ENCODE data around the gene HIVEP3. TPM values are rescaled to one million over a fixed set of nuclear protein-coding genes. Genes with fewer than 3 reads are reported as not detected.

Gene HIVEP3
- total RNA-seq, 5 donors from 2014 or later (not counting 1 experiment from before 2014, with no cell fraction given), result 7.0 to 15.3 (median 8.8) TPM

GRCh38 chr1:41640756-41641474 lies 277.8 kb downstream of the HIVEP3 start:
- peaks cover 34 to 37% (median 35%) of the 10 kb centered on the region in 3 donors for H3K4me1 Mint-ChIP-seq
- 100% methylated on average over 1 of the region's 8 CpGs for WGBS (ENCODE audit: insufficient coverage)
- Histone ChIP-seq H3K4me1 (ENCODE audit: control insufficient read depth in 1 of 2, extremely low read depth in 1 of 2, insufficient read depth in 2 of 2, low read length in 2 of 2) (peaks cover 2 to 40% of the 10 kb centered on the region in 2 experiments), H3K9me3 (no peaks in the 10 kb centered on the region), H3K36me3 (ENCODE audit: control insufficient read depth in 2 of 2, extremely low read depth in 1 of 2, insufficient read depth in 1 of 2, low read length in 1 of 2) (no peaks in the 10 kb centered on the region), H3K27me3 (replicated peaks in 1 of 2; ENCODE audit: control insufficient read depth in 2 of 2, extremely low read depth in 1 of 2, insufficient read depth in 2 of 2, low read length in 1 of 2) (no peaks in the 10 kb centered on the region), H3K27ac (ENCODE audit: low read length) (no peak overlapping the region), H3K4me3 (ENCODE audit: control insufficient read depth in 1 of 2, extremely low read depth in 1 of 2, low read length in 1 of 2) (no peak overlapping the region)
- ATAC-seq (replicated peaks in 1 of 4) (no peak), DNase-seq (no peak)
- no peaks in the 10 kb centered on the region for H3K9me3 Mint-ChIP-seq
- no peaks in the 10 kb centered on the region for H3K36me3 Mint-ChIP-seq
- POLR2A ChIA-PET, result no interaction called here
- CTCF ChIA-PET, result no interaction called here
- no peak overlapping the region for H3K4me3 Mint-ChIP-seq
- no peak overlapping the region for H3K27ac Mint-ChIP-seq
- H3K27me3 Mint-ChIP-seq, result no peaks in the 10 kb centered on the region

GRCh38 chr1:41640141-41640751 lies 278.5 kb downstream of the HIVEP3 start:
- ChIA-PET POLR2A (no interaction called here), CTCF (no interaction called here)
- no peaks in the 10 kb centered on the region for H3K9me3 Mint-ChIP-seq
- H3K27me3 ChIP-seq (replicated peaks in 1 of 2; ENCODE audit: control insufficient read depth in 2 of 2, extremely low read depth in 1 of 2, insufficient read depth in 2 of 2, low read length in 1 of 2), result no peaks in the 10 kb centered on the region
- peak overlapping the region in 1 of 2 donors; percentile 8 for H3K27ac Mint-ChIP-seq
- H3K27ac ChIP-seq (ENCODE audit: low read length), result no peak overlapping the region
- no peaks in the 10 kb centered on the region for H3K9me3 ChIP-seq
- DNase-seq, result peak in 2 of 35 experiments; percentile 24 to 25
- H3K36me3 Mint-ChIP-seq, result no peaks in the 10 kb centered on the region
- H3K27me3 Mint-ChIP-seq, result no peaks in the 10 kb centered on the region
- peaks cover 2 to 40% of the 10 kb centered on the region in 2 experiments for H3K4me1 ChIP-seq (ENCODE audit: control insufficient read depth in 1 of 2, extremely low read depth in 1 of 2, insufficient read depth in 2 of 2, low read length in 2 of 2)
- peak in 3 of 4 experiments; percentile 35 to 88 (median 53) for ATAC-seq (replicated peaks in 1 of 4)
- 48% methylated on average over 3 of the region's 12 CpGs for WGBS (ENCODE audit: insufficient coverage)
- peaks cover 33 to 37% (median 36%) of the 10 kb centered on the region in 3 donors for H3K4me1 Mint-ChIP-seq
- H3K4me3 ChIP-seq (ENCODE audit: control insufficient read depth in 1 of 2, extremely low read depth in 1 of 2, low read length in 1 of 2), result no peak overlapping the region
- no peaks in the 10 kb centered on the region for H3K36me3 ChIP-seq (ENCODE audit: control insufficient read depth in 2 of 2, extremely low read depth in 1 of 2, insufficient read depth in 1 of 2, low read length in 1 of 2)
- peak overlapping the region in 1 of 3 donors; percentile 61 for H3K4me3 Mint-ChIP-seq

GRCh38 chr1:41639332-41639936 lies 279.3 kb downstream of the HIVEP3 start:
- Mint-ChIP-seq H3K27ac (peak overlapping the region in 1 of 2 donors; percentile 62), H3K27me3 (no peaks in the 10 kb centered on the region), H3K4me3 (peak overlapping the region in 1 of 3 donors; percentile 61), H3K4me1 (peaks cover 31 to 39% (median 37%) of the 10 kb centered on the region in 3 donors), H3K9me3 (no peaks in the 10 kb centered on the region), H3K36me3 (no peaks in the 10 kb centered on the region)
- Histone ChIP-seq H3K4me1 (ENCODE audit: control insufficient read depth in 1 of 2, extremely low read depth in 1 of 2, insufficient read depth in 2 of 2, low read length in 2 of 2) (peaks cover 2 to 40% of the 10 kb centered on the region in 2 experiments), H3K27me3 (replicated peaks in 1 of 2; ENCODE audit: control insufficient read depth in 2 of 2, extremely low read depth in 1 of 2, insufficient read depth in 2 of 2, low read length in 1 of 2) (no peaks in the 10 kb centered on the region), H3K9me3 (no peaks in the 10 kb centered on the region), H3K4me3 (ENCODE audit: control insufficient read depth in 1 of 2, extremely low read depth in 1 of 2, low read length in 1 of 2) (no peak overlapping the region), H3K36me3 (ENCODE audit: control insufficient read depth in 2 of 2, extremely low read depth in 1 of 2, insufficient read depth in 1 of 2, low read length in 1 of 2) (no peaks in the 10 kb centered on the region), H3K27ac (ENCODE audit: low read length) (no peak overlapping the region)
- ChIA-PET CTCF (interaction anchor here in 1 of 2 donors (1.4 kb wide), 1 partner anchor 15 kb away, joined by 3 read pairs; no protein-coding TSS in a partner anchor), POLR2A (no interaction called here)
- 42% methylated on average over 2 of the region's 10 CpGs for WGBS (ENCODE audit: insufficient coverage)
- peak in 1 of 35 experiments; percentile 12 for DNase-seq
- peak in 3 of 4 experiments; percentile 31 to 38 (median 35) for ATAC-seq (replicated peaks in 1 of 4)

- Mint-ChIP-seq H3K4me1 (peaks cover 40 to 50% (median 46%) of the 10 kb centered on the region in 3 donors), H3K36me3 (no peaks in the 10 kb centered on the region), H3K27ac (peak overlapping the region in 1 of 2 donors; percentile 12), H3K4me3 (no peak overlapping the region), H3K9me3 (no peaks in the 10 kb centered on the region), H3K27me3 (no peaks in the 10 kb centered on the region)
- Histone ChIP-seq H3K4me1 (ENCODE audit: control insufficient read depth in 1 of 2, extremely low read depth in 1 of 2, insufficient read depth in 2 of 2, low read length in 2 of 2) (peaks cover 9 to 44% of the 10 kb centered on the region in 2 experiments), H3K9me3 (no peaks in the 10 kb centered on the region), H3K27ac (ENCODE audit: low read length) (no peak overlapping the region), H3K4me3 (ENCODE audit: control insufficient read depth in 1 of 2, extremely low read depth in 1 of 2, low read length in 1 of 2) (no peak overlapping the region), H3K27me3 (replicated peaks in 1 of 2; ENCODE audit: control insufficient read depth in 2 of 2, extremely low read depth in 1 of 2, insufficient read depth in 2 of 2, low read length in 1 of 2) (no peaks in the 10 kb centered on the region), H3K36me3 (ENCODE audit: control insufficient read depth in 2 of 2, extremely low read depth in 1 of 2, insufficient read depth in 1 of 2, low read length in 1 of 2) (no peaks in the 10 kb centered on the region)
- ATAC-seq (replicated peaks in 1 of 4) (no peak), DNase-seq (no peak)
- CTCF ChIA-PET, result interaction anchor here in 1 of 2 donors (1.4 kb wide), 1 partner anchor 14 kb away, joined by 3 read pairs; no protein-coding TSS in a partner anchor
- POLR2A ChIA-PET, result no interaction called here
- 57% methylated on average over 2 of the region's 4 CpGs for WGBS (ENCODE audit: insufficient coverage)
These were observed 280.4 kb downstream of the HIVEP3 start for GRCh38 chr1:41638086-41639024.

GRCh38 chr1:41637367-41637766 lies 281.4 kb downstream of the HIVEP3 start:
- ChIA-PET CTCF (no interaction called here), POLR2A (no interaction called here)
- Histone ChIP-seq H3K27me3 (replicated peaks in 1 of 2; ENCODE audit: control insufficient read depth in 2 of 2, extremely low read depth in 1 of 2, insufficient read depth in 2 of 2, low read length in 1 of 2) (no peaks in the 10 kb centered on the region), H3K4me1 (ENCODE audit: control insufficient read depth in 1 of 2, extremely low read depth in 1 of 2, insufficient read depth in 2 of 2, low read length in 2 of 2) (peaks cover 9 to 50% of the 10 kb centered on the region in 2 experiments), H3K27ac (ENCODE audit: low read length) (no peak overlapping the region), H3K9me3 (no peaks in the 10 kb centered on the region), H3K4me3 (ENCODE audit: control insufficient read depth in 1 of 2, extremely low read depth in 1 of 2, low read length in 1 of 2) (no peak overlapping the region), H3K36me3 (ENCODE audit: control insufficient read depth in 2 of 2, extremely low read depth in 1 of 2, insufficient read depth in 1 of 2, low read length in 1 of 2) (no peaks in the 10 kb centered on the region)
- DNase-seq (no peak), ATAC-seq (replicated peaks in 1 of 4) (no peak)
- no peak overlapping the region for H3K4me3 Mint-ChIP-seq
- no peaks in the 10 kb centered on the region for H3K27me3 Mint-ChIP-seq
- H3K4me1 Mint-ChIP-seq, result peaks cover 42 to 59% (median 51%) of the 10 kb centered on the region in 3 donors
- no peaks in the 10 kb centered on the region for H3K36me3 Mint-ChIP-seq
- no CpG with 5 or more reads among the region's 7 CpGs for WGBS (ENCODE audit: insufficient coverage)
- no peaks in the 10 kb centered on the region for H3K9me3 Mint-ChIP-seq
- H3K27ac Mint-ChIP-seq, result no peak overlapping the region

GRCh38 chr1:41633764-41634163 lies 285.0 kb downstream of the HIVEP3 start:
- Histone ChIP-seq H3K4me3 (ENCODE audit: control insufficient read depth in 1 of 2, extremely low read depth in 1 of 2, low read length in 1 of 2) (no peak overlapping the region), H3K27me3 (replicated peaks in 1 of 2; ENCODE audit: control insufficient read depth in 2 of 2, extremely low read depth in 1 of 2, insufficient read depth in 2 of 2, low read length in 1 of 2) (no peaks in the 10 kb centered on the region), H3K9me3 (no peaks in the 10 kb centered on the region), H3K36me3 (ENCODE audit: control insufficient read depth in 2 of 2, extremely low read depth in 1 of 2, insufficient read depth in 1 of 2, low read length in 1 of 2) (no peaks in the 10 kb centered on the region), H3K27ac (ENCODE audit: low read length) (no peak overlapping the region), H3K4me1 (ENCODE audit: control insufficient read depth in 1 of 2, extremely low read depth in 1 of 2, insufficient read depth in 2 of 2, low read length in 2 of 2) (peaks cover 7 to 20% of the 10 kb centered on the region in 2 experiments)
- no peaks in the 10 kb centered on the region for H3K9me3 Mint-ChIP-seq
- peaks cover 31 to 51% (median 37%) of the 10 kb centered on the region in 3 donors for H3K4me1 Mint-ChIP-seq
- no peak overlapping the region for H3K27ac Mint-ChIP-seq
- no CpG with 5 or more reads among the region's 5 CpGs for WGBS (ENCODE audit: insufficient coverage)
- ChIA-PET CTCF (no interaction called here), POLR2A (no interaction called here)
- H3K27me3 Mint-ChIP-seq, result no peaks in the 10 kb centered on the region
- ATAC-seq (replicated peaks in 1 of 4) (no peak), DNase-seq (no peak)
- no peak overlapping the region for H3K4me3 Mint-ChIP-seq
- peaks cover 8% of the 10 kb centered on the region for H3K36me3 Mint-ChIP-seq

Data from T-cell (primary cell).